HCT116 (cell line): Measurements from ENCODE around the gene NACC2. TPM values are rescaled to one million over a fixed set of nuclear protein-coding genes. Genes with fewer than 3 reads are reported as not detected.

Experiments
- ATAC-seq: fragments of 200-7000 bp; cut with Tn5 transposase; 2 replicates; pipeline ENCODE4 v1.9.1; 2020; ENCODE audit warnings: mild to moderate bottlenecking, moderate library complexity
- BruUV-seq: library from RNA; stranded (reverse); fragments of 400-500 nt; replicated peaks from 2 replicates; lab custom pipeline; 2021; lab: Mats Ljungman, UMichigan
- CTCF ChIA-PET: fragments of 300-600 bp; sonication (Branson Sonifier 250); formaldehyde crosslinking; loops from one replicate; lab custom pipeline; 2021; ENCODE audit warnings: antibody characterized with exemption; lab: Charles Lee
- POLR2A ChIA-PET: fragments of 300-600, 350-600 bp; sonication (Branson Sonifier 250); formaldehyde crosslinking; loops from one replicate; lab custom pipeline; 2021; ENCODE audit warnings: antibody characterized with exemption; lab: Charles Lee
- RAD21 ChIA-PET, 2 experiments: fragments of 300-600 bp; sonication (Branson Sonifier 250); formaldehyde crosslinking; loops; one replicate each; lab custom pipeline; 2023; ENCODE audit warnings: low total read pairs in 2 of 2; ENCODE audit not compliant: uncharacterized antibody in 2 of 2, unreplicated experiment in 2 of 2, low non-redundant PET in 1 of 2; lab: Charles Lee
- DNase-seq: peaks from one replicate; pipeline ENCODE4 v3.0.0-alpha.2; 2010; ENCODE audit warnings: low read depth, low spot score
- H2AFZ ChIP-seq: fragments of 200-600 bp; shearing (Covaris generic), sonication (generic); 2 replicates; pipeline ENCODE4 v1.6.1; 2017; ENCODE audit warnings: low read depth, mixed run types, mixed read lengths, antibody characterized with exemption, low read length; ENCODE audit not compliant: poor library complexity, severe bottlenecking
- H3K27ac ChIP-seq: 2 replicates; pipeline ENCODE4 v1.5.1; 2012; ENCODE audit warnings: low read depth, low read length
- H3K27me3 ChIP-seq: fragments of 200-600 bp; sonication (generic); 2 replicates; pipeline ENCODE4 v1.6.1; 2016; ENCODE audit warnings: mixed run types, low read length, mixed read lengths; ENCODE audit not compliant: insufficient read depth
- H3K36me3 ChIP-seq, 2 experiments: fragments of 200-500 bp in 1 of 2; fragments of 200-600 bp in 1 of 2; sonication (Bioruptor generic) in 1 of 2; sonication (generic) in 1 of 2; 2 replicates each; pipeline versions ENCODE4 v1.5.1 to v1.6.1; 2014 to 2016; ENCODE audit warnings: low read length in 2 of 2, inconsistent platforms in 1 of 2, mixed read lengths in 1 of 2, mixed run types in 1 of 2; ENCODE audit not compliant: insufficient read depth in 2 of 2, control insufficient read depth in 1 of 2
- H3K4me1 ChIP-seq, 2 experiments: fragments of 200-600 bp in 1 of 2; sonication (generic) in 1 of 2; 2 replicates each; pipeline versions ENCODE4 v1.5.1 to v1.6.1; 2012 to 2017; ENCODE audit warnings: low read length in 2 of 2, inconsistent platforms in 1 of 2, mild to moderate bottlenecking in 1 of 2, mixed read lengths in 1 of 2, mixed run types in 1 of 2, moderate library complexity in 1 of 2; ENCODE audit not compliant: insufficient read depth in 2 of 2, control insufficient read depth in 1 of 2
- H3K4me2 ChIP-seq: fragments of 200-600 bp; sonication (generic); 2 replicates; pipeline ENCODE4 v1.6.1; 2017; ENCODE audit warnings: mixed run types, low read length, mixed read lengths
- H3K4me3 ChIP-seq, 2 experiments: fragments of 200-600 bp in 1 of 2; sonication (generic) in 1 of 2; replicated peaks in 1 of 2; 2 replicates each; pipeline ENCODE4 v1.5.1; 2011 to 2016; ENCODE audit warnings: low read length in 2 of 2, control low read depth in 1 of 2, low read depth in 1 of 2, mild to moderate bottlenecking in 1 of 2, mixed read lengths in 1 of 2, mixed run types in 1 of 2
- H3K79me2 ChIP-seq: fragments of 200-600 bp; sonication (generic); 2 replicates; pipeline ENCODE4 v1.6.1; 2017; ENCODE audit warnings: mild to moderate bottlenecking, mixed run types, low read length, moderate library complexity, mixed read lengths; ENCODE audit not compliant: insufficient read depth
- H3K9ac ChIP-seq: fragments of 200-600 bp; sonication (generic); 2 replicates; pipeline ENCODE4 v1.6.1; 2016; ENCODE audit warnings: low read length, mixed read lengths
- H3K9me2 ChIP-seq: fragments of 200-600 bp; sonication (generic), shearing (Covaris generic); 2 replicates; pipeline ENCODE4 v1.6.1; 2017; ENCODE audit warnings: mixed run types, mild to moderate bottlenecking, moderate library complexity; ENCODE audit not compliant: insufficient read depth
- H3K9me3 ChIP-seq, 2 experiments: fragments of 200-500 bp in 1 of 2; fragments of 200-600 bp in 1 of 2; sonication (Bioruptor generic) in 1 of 2; sonication (generic) in 1 of 2; 2 replicates each; pipeline ENCODE4 v1.6.1; 2014 to 2017; ENCODE audit warnings: low read length in 2 of 2, mixed read lengths in 2 of 2, inconsistent platforms in 1 of 2, low read depth in 1 of 2, mild to moderate bottlenecking in 1 of 2, mixed run types in 1 of 2, moderate library complexity in 1 of 2; ENCODE audit not compliant: control insufficient read depth in 1 of 2, insufficient read depth in 1 of 2
- H4K20me1 ChIP-seq: fragments of 200-600 bp; sonication (generic), shearing (Covaris generic); 2 replicates; pipeline ENCODE4 v1.6.1; 2017; ENCODE audit warnings: mixed run types, mild to moderate bottlenecking, moderate library complexity; ENCODE audit not compliant: insufficient read depth
- CBX3 ChIP-seq: IDR thresholded peaks from 2 replicates; pipeline ENCODE4 v1.6.1; 2012; ENCODE audit warnings: low read depth
- CEBPB ChIP-seq: IDR thresholded peaks from 2 replicates; pipeline ENCODE4 v1.6.1; 2012; ENCODE audit warnings: low read depth
- EGR1 ChIP-seq: IDR thresholded peaks from 2 replicates; pipeline ENCODE4 v1.6.1; 2012; ENCODE audit warnings: low read depth
- EZH2 ChIP-seq: fragments of 200-600 bp; sonication (generic); IDR thresholded peaks from 2 replicates; pipeline ENCODE4 v1.6.1; 2017; ENCODE audit warnings: antibody characterized with exemption, mixed run types
- EZH2phosphoT487 ChIP-seq: fragments of 200-600 bp; IDR thresholded peaks from 2 replicates; pipeline ENCODE4 v1.6.1; 2018; ENCODE audit warnings: antibody characterized with exemption, borderline replicate concordance
- FOSL1 ChIP-seq: IDR thresholded peaks from 2 replicates; pipeline ENCODE4 v1.6.1; 2012; ENCODE audit warnings: low read depth
- JUND ChIP-seq: IDR thresholded peaks from 2 replicates; pipeline ENCODE4 v1.6.1; 2012
- POLR2A ChIP-seq: IDR thresholded peaks from 2 replicates; pipeline ENCODE4 v1.7.0; 2011; ENCODE audit warnings: borderline replicate concordance; ENCODE audit not compliant: insufficient read depth, insufficient read length; ENCODE audit errors: extremely low read depth
- POLR2AphosphoS5 ChIP-seq: IDR thresholded peaks from 2 replicates; pipeline ENCODE4 v1.6.1; 2011; ENCODE audit warnings: mild to moderate bottlenecking, low read depth, low read length, moderate library complexity
- RAD21 ChIP-seq: IDR thresholded peaks from 2 replicates; pipeline ENCODE4 v1.6.1; 2012; ENCODE audit warnings: low read depth, mild to moderate bottlenecking
- SIN3A ChIP-seq: IDR thresholded peaks from 2 replicates; pipeline ENCODE4 v1.6.1; 2012; ENCODE audit warnings: low read depth
- SP1 ChIP-seq: IDR thresholded peaks from 2 replicates; pipeline ENCODE4 v1.6.1; 2012; ENCODE audit warnings: low read depth
- SRF ChIP-seq: IDR thresholded peaks from 2 replicates; pipeline ENCODE4 v1.6.1; 2012; ENCODE audit warnings: low read depth
- YY1 ChIP-seq: IDR thresholded peaks from 2 replicates; pipeline ENCODE4 v1.6.1; 2011; ENCODE audit warnings: low read length, low read depth, moderate library complexity, mild to moderate bottlenecking; ENCODE audit not compliant: insufficient replicate concordance; ENCODE audit errors: extremely low read depth
- ZNF274 ChIP-seq: fragments of 200-500 bp; sonication (Bioruptor generic); IDR thresholded peaks from 2 replicates; pipeline ENCODE4 v1.6.1; 2014; ENCODE audit warnings: mild to moderate bottlenecking, low read depth, low read length, inconsistent platforms
- intact Hi-C: fragments of 100-400 bp; cut with micrococcal nuclease; formaldehyde crosslinking; loops from 2 replicates; pipeline ENCODE4 v1.10.0; 2022
- total RNA-seq: library from RNA; stranded (reverse); gene quantifications from one replicate; pipeline ENCODE4 v1.2.1, GENCODE V29; 2021; ENCODE audit not compliant: unreplicated experiment
- TF ChIP-seq, protein P1 (sequence below): IDR thresholded peaks from 2 replicates; pipeline ENCODE4 v1.6.1; 2012
- TF ChIP-seq, protein P2 (sequence below), 3 experiments: fragments of 200-600 bp in 1 of 3; sonication (generic) in 1 of 3; IDR thresholded peaks in 2 of 3; conservative IDR thresholded peaks in 1 of 3; 2 replicates each; pipeline ENCODE4 v1.5.1; 2012 to 2017; ENCODE audit warnings: low read depth in 2 of 3, low read length in 2 of 3, antibody characterized with exemption in 1 of 3, borderline replicate concordance in 1 of 3, control low read depth in 1 of 3, mild to moderate bottlenecking in 1 of 3, mixed read lengths in 1 of 3, mixed run types in 1 of 3, moderate library complexity in 1 of 3; ENCODE audit not compliant: insufficient read depth in 1 of 3
- TF ChIP-seq, protein P3 (sequence below): IDR thresholded peaks from 2 replicates; pipeline ENCODE4 v1.6.1; 2012

Gene NACC2
- total RNA-seq, 1 experiment from 2014 or later, result 27.8 TPM

DNA sequence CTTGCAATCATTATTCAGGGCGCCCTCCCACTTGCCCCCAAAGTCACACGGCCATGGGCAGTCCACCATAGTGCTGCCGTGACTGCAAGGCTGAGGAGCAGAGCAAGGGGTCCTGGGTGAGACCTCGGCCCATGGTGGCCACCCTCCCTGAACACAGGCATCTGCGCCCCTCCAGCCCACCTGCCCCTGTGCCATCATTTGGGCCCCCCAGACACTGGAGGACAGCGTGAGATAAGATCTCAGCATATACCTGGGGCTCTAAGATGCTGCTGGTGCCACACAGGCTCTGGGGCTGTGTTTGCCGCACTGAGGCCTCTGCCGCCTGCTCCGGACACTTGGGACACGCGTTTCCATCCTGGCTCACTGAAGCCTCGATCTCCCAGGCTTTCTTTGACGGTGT lies 20.1 kb upstream of the NACC2 start (continued):
- no peak for TF ChIP-seq ZNF274
- TF ChIP-seq EZH2, result no peak
- no peak for TF ChIP-seq EZH2phosphoT487
- TF ChIP-seq POLR2A, result no peak
- no peak for TF ChIP-seq CBX3
- TF ChIP-seq YY1, result no peak
- TF ChIP-seq FOSL1, result no peak
- TF ChIP-seq SIN3A, result no peak

DNA sequence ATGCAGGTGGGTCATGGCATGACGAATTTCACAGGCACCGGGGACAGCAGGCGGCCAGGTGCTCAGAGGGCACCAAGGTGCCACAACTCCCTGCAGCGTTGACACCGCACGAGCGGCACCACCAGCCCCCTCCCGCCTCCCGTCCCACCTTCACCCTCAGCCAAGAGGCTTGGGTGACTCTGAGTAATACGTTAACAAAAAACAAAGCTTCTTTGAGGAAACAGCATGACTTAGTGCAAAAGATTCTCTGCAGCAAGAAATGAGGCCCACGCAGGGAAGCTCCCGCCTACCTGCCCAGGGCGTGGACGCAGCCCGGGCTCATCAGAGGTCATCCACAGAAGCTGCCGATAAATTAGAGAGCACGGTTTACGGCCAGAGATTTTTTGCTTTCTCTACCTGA lies 19.5 kb upstream of the NACC2 start:
- Histone ChIP-seq H2AFZ (no peak overlapping the region), H3K4me2 (peak overlapping the region; percentile 40), H3K9ac (peak overlapping the region; percentile 12; the same call in 1 of the 2 replicates), H3K27me3 (no peaks in the 10 kb centered on the region), H3K9me3 (no peaks in the 10 kb centered on the region), H3K27ac (no peak overlapping the region; the same call in 1 of the 2 replicates), H3K79me2 (peaks cover 22% of the 10 kb centered on the region; the same call in 1 of the 2 replicates), H3K4me3 (no peak overlapping the region)
- BruUV-seq, result TSS peak; percentile 36
- CTCF ChIA-PET, result no interaction called here
- intact Hi-C loops, result no loop called here
- no peak for ATAC-seq
- no peak for DNase-seq
- TF ChIP-seq ZNF274 (no peak), CEBPB (no peak), SP1 (no peak), POLR2A (no peak), POLR2AphosphoS5 (no peak), EZH2 (no peak), SRF (no peak), RAD21 (no peak), EGR1 (no peak), EZH2phosphoT487 (no peak), SIN3A (no peak), YY1 (no peak), JUND (no peak)
- TF ChIP-seq, protein P1, sequence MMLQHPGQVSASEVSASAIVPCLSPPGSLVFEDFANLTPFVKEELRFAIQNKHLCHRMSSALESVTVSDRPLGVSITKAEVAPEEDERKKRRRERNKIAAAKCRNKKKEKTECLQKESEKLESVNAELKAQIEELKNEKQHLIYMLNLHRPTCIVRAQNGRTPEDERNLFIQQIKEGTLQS, result no peak
- TF ChIP-seq, protein P2, sequence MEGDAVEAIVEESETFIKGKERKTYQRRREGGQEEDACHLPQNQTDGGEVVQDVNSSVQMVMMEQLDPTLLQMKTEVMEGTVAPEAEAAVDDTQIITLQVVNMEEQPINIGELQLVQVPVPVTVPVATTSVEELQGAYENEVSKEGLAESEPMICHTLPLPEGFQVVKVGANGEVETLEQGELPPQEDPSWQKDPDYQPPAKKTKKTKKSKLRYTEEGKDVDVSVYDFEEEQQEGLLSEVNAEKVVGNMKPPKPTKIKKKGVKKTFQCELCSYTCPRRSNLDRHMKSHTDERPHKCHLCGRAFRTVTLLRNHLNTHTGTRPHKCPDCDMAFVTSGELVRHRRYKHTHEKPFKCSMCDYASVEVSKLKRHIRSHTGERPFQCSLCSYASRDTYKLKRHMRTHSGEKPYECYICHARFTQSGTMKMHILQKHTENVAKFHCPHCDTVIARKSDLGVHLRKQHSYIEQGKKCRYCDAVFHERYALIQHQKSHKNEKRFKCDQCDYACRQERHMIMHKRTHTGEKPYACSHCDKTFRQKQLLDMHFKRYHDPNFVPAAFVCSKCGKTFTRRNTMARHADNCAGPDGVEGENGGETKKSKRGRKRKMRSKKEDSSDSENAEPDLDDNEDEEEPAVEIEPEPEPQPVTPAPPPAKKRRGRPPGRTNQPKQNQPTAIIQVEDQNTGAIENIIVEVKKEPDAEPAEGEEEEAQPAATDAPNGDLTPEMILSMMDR (IDR thresholded peaks at IDR 0.05 in 2 of 3, conservative IDR thresholded peaks at IDR 0.05 in 1 of 3; ENCODE audit: borderline replicate concordance in 1 of 3, insufficient read depth in 1 of 3, low read depth in 2 of 3, low read length in 2 of 3), result no peak
- TF ChIP-seq, protein P3, sequence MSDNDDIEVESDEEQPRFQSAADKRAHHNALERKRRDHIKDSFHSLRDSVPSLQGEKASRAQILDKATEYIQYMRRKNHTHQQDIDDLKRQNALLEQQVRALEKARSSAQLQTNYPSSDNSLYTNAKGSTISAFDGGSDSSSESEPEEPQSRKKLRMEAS, result no peak
- TF ChIP-seq, all 23 proteins: peak for 0
- H3K9me2 ChIP-seq, result no peaks in the 10 kb centered on the region
- ChIA-PET POLR2A (no interaction called here), RAD21 (no interaction called here)
- H3K4me1 ChIP-seq, result peaks cover 18 to 58% of the 10 kb centered on the region in 2 experiments
- H3K36me3 ChIP-seq, result no peaks in the 10 kb centered on the region
- H4K20me1 ChIP-seq, result no peaks in the 10 kb centered on the region
